HepG2 (cell line): ENCODE data around the gene NEFH. TPM values are rescaled to one million over a fixed set of nuclear protein-coding genes. Genes with fewer than 3 reads are reported as not detected.

Experiments
- ATAC-seq: fragments of 200-7000 bp; cut with Tn5 transposase; 3 replicates; pipeline ENCODE4 v1.9.1; 2020; ENCODE audit warnings: mild to moderate bottlenecking, moderate library complexity
- BruUV-seq: library from RNA; stranded (reverse); fragments of 400-500 nt; replicated peaks from 2 replicates; lab custom pipeline; 2021; lab: Mats Ljungman, UMichigan
- CTCF ChIA-PET: fragments of 300-600 bp; formaldehyde crosslinking; extraction: SDS; loops from one replicate; lab custom pipeline; 2021; ENCODE audit warnings: low total read pairs, inconsistent platforms, low intra/inter-chr PET ratio; lab: Yijun Ruan, JAX
- POLR2A ChIA-PET: fragments of 350-600 bp; sonication (Branson Sonifier 250); formaldehyde crosslinking; loops from one replicate; lab custom pipeline; 2020; ENCODE audit warnings: antibody characterized with exemption, inconsistent platforms; lab: Yijun Ruan, JAX
- DNase-seq: peaks from one replicate; pipeline ENCODE4 v3.0.0-alpha.2; 2015; ENCODE audit warnings: low spot score
- FAIRE-seq: peaks from 3 replicates; lab custom pipeline; 2011; peaks lifted over from hg19 to GRCh38; lab: Jason Lieb, UNC
- H2AFZ ChIP-seq: one replicate; pipeline ENCODE4 v1.6.1; 2011; ENCODE audit warnings: low read length, inconsistent platforms
- H3K27ac ChIP-seq: fragments of 300-600 bp; 3 replicates; pipeline ENCODE4 v1.8.0; 2011; ENCODE audit warnings: mixed run types, mild to moderate bottlenecking, mixed read lengths, low read length, inconsistent platforms; ENCODE audit not compliant: insufficient read depth; ENCODE audit errors: extremely low read length
- H3K27me3 ChIP-seq, 2 experiments: fragments of 200-600 bp in 1 of 2; 2 replicates in 1 of 2; 3 replicates in 1 of 2; pipeline versions ENCODE4 v1.6.0 to v1.8.0; 2011; ENCODE audit warnings: low read length in 2 of 2, mild to moderate bottlenecking in 2 of 2, moderate library complexity in 2 of 2, inconsistent platforms in 1 of 2; ENCODE audit not compliant: insufficient read depth in 2 of 2, control insufficient read depth in 1 of 2
- H3K36me3 ChIP-seq, 2 experiments: fragments of 200-600 bp in 1 of 2; replicated peaks in 1 of 2; 2 replicates in 1 of 2; 3 replicates in 1 of 2; pipeline versions ENCODE4 v1.5.1 to v1.8.0; 2011; ENCODE audit warnings: low read length in 2 of 2, inconsistent platforms in 1 of 2; ENCODE audit not compliant: insufficient read depth in 2 of 2, control insufficient read depth in 1 of 2
- H3K4me1 ChIP-seq: 2 replicates; pipeline ENCODE4 v1.5.1; 2012; ENCODE audit warnings: low read length, inconsistent platforms; ENCODE audit not compliant: insufficient read depth
- H3K4me2 ChIP-seq: 2 replicates; pipeline ENCODE4 v1.6.0; 2011; ENCODE audit warnings: low read depth, low read length, inconsistent platforms
- H3K4me3 ChIP-seq, 3 experiments: fragments of 200-600 bp in 1 of 3; sonication (generic), shearing (Covaris generic) in 1 of 3; replicated peaks in 1 of 3; 2 replicates each; pipeline ENCODE4 v1.5.1; 2011 to 2016; ENCODE audit warnings: low read length in 3 of 3, inconsistent platforms in 2 of 3, low read depth in 2 of 3, mild to moderate bottlenecking in 2 of 3, control low read depth in 1 of 3, mixed read lengths in 1 of 3; ENCODE audit not compliant: insufficient read depth in 1 of 3
- H3K79me2 ChIP-seq: one replicate; pipeline ENCODE4 v1.6.1; 2011; ENCODE audit warnings: low read length, inconsistent platforms; ENCODE audit not compliant: insufficient read depth
- H3K9ac ChIP-seq: 2 replicates; pipeline ENCODE4 v1.6.0; 2011; ENCODE audit warnings: mild to moderate bottlenecking, low read depth, low read length, inconsistent platforms; ENCODE audit not compliant: insufficient read depth
- H3K9me3 ChIP-seq: 2 replicates; pipeline ENCODE4 v1.5.1; 2012; ENCODE audit warnings: mild to moderate bottlenecking, low read length
- H4K20me1 ChIP-seq: 2 replicates; pipeline ENCODE4 v1.6.0; 2011; ENCODE audit warnings: inconsistent platforms, mild to moderate bottlenecking, low read length, moderate library complexity; ENCODE audit not compliant: insufficient read depth
- CREM ChIP-seq, 2 experiments: sonication (generic) in 1 of 2; formaldehyde crosslinking in 1 of 2; IDR thresholded peaks; 2 replicates each; pipeline versions ENCODE4 v1.4.0 to v1.6.1; 2016 to 2020; ENCODE audit warnings: antibody characterized with exemption in 1 of 2, mild to moderate bottlenecking in 1 of 2, missing genetic modification reagents in 1 of 2
- IKZF5 ChIP-seq: IDR thresholded peaks from 2 replicates; pipeline ENCODE4 v1.6.1; 2018; ENCODE audit warnings: missing genetic modification reagents, mild to moderate bottlenecking, missing compliant biosample characterization
- IRX3 ChIP-seq: sonication (generic); formaldehyde crosslinking; IDR thresholded peaks from 2 replicates; pipeline ENCODE4 v1.8.1; 2023; ENCODE audit warnings: mild to moderate bottlenecking, low read depth, missing genetic modification reagents, borderline replicate concordance
- KDM5A ChIP-seq: fragments of 200-600 bp; sonication (generic); IDR thresholded peaks from 2 replicates; pipeline ENCODE4 v1.7.0; 2018; ENCODE audit warnings: antibody characterized with exemption, mild to moderate bottlenecking, low read length, borderline replicate concordance
- KLF12 ChIP-seq: sonication (generic); formaldehyde crosslinking; IDR thresholded peaks from 2 replicates; pipeline ENCODE4 v1.4.0; 2020; ENCODE audit warnings: missing genetic modification reagents, borderline replicate concordance
- NFKB2 ChIP-seq: sonication (generic); formaldehyde crosslinking; IDR thresholded peaks from 2 replicates; pipeline ENCODE4 v1.4.0; 2020; ENCODE audit warnings: missing genetic modification reagents, borderline replicate concordance
- POLR2G ChIP-seq: fragments of 200-400 bp; formaldehyde crosslinking; IDR thresholded peaks from 2 replicates; pipeline ENCODE4 v1.6.1; 2018; ENCODE audit warnings: mild to moderate bottlenecking, low read depth, low read length, moderate library complexity
- SOX13 ChIP-seq, 3 experiments: fragments of 450-650 bp in 1 of 3; sonication (generic) in 1 of 3; formaldehyde crosslinking in 1 of 3; IDR thresholded peaks in 2 of 3; conservative IDR thresholded peaks in 1 of 3; 2 replicates each; pipeline versions ENCODE4 v1.5.0 to v1.6.1; 2016 to 2020; ENCODE audit warnings: antibody characterized with exemption in 1 of 3, mild to moderate bottlenecking in 1 of 3, missing compliant biosample characterization in 1 of 3, missing genetic modification reagents in 1 of 3, moderate library complexity in 1 of 3
- WIZ ChIP-seq: sonication (generic); formaldehyde crosslinking; IDR thresholded peaks from 2 replicates; pipeline ENCODE4 v1.5.1; 2020; ENCODE audit warnings: mild to moderate bottlenecking, missing genetic modification reagents
- YEATS4 ChIP-seq: sonication (generic); formaldehyde crosslinking; IDR thresholded peaks from 2 replicates; pipeline ENCODE4 v1.4.0; 2020; ENCODE audit warnings: missing genetic modification reagents, borderline replicate concordance
- ZC3H13 ChIP-seq: sonication (generic); formaldehyde crosslinking; IDR thresholded peaks from 2 replicates; pipeline ENCODE4 v1.8.1; 2023; ENCODE audit warnings: mild to moderate bottlenecking, missing genetic modification reagents, moderate library complexity
- ZNF24 ChIP-seq: fragments of 450-650 bp; IDR thresholded peaks from 2 replicates; pipeline ENCODE4 v1.6.1; 2017; ENCODE audit warnings: antibody characterized with exemption, mild to moderate bottlenecking
- ZNF260 ChIP-seq: sonication (generic); formaldehyde crosslinking; IDR thresholded peaks from 2 replicates; pipeline ENCODE4 v1.4.0; 2020; ENCODE audit warnings: missing genetic modification reagents, low read depth, mild to moderate bottlenecking, borderline replicate concordance
- ZNF326 ChIP-seq: sonication (generic); formaldehyde crosslinking; IDR thresholded peaks from 2 replicates; pipeline ENCODE4 v1.4.0; 2020; ENCODE audit warnings: missing genetic modification reagents, borderline replicate concordance
- ZNF331 ChIP-seq: sonication (generic); formaldehyde crosslinking; IDR thresholded peaks from 2 replicates; pipeline ENCODE4 v1.4.0; 2020; ENCODE audit warnings: missing genetic modification reagents
- ZNF563 ChIP-seq: sonication (generic); formaldehyde crosslinking; IDR thresholded peaks from 2 replicates; pipeline ENCODE4 v1.8.0; 2022; ENCODE audit warnings: mild to moderate bottlenecking, moderate library complexity, missing genetic modification reagents
- ZNF672 ChIP-seq: sonication (generic); formaldehyde crosslinking; IDR thresholded peaks from 2 replicates; pipeline ENCODE4 v1.8.1; 2022; ENCODE audit warnings: missing genetic modification reagents
- ZNF720 ChIP-seq: sonication (generic); formaldehyde crosslinking; IDR thresholded peaks from 2 replicates; pipeline ENCODE4 v1.4.0; 2020; ENCODE audit warnings: missing genetic modification reagents
- whole genome bisulfite sequencing: methylation state at CpG from one replicate; pipeline ENCODE4 v1.1.6; 2017; ENCODE audit warnings: low lambda C conversion rate; 5-methylcytosine and 5-hydroxymethylcytosine counted together
- in situ Hi-C: cut with HindIII; loops from 2 replicates; pipeline ENCODE4 v1.10.0; 2017; ENCODE audit warnings: low pct_unique_long_range_greater_than_20kb; ENCODE audit not compliant: extremely low pct_ligation_motif_present
- intact Hi-C: fragments of 100-400 bp; cut with micrococcal nuclease; formaldehyde crosslinking; loops from one replicate; pipeline ENCODE4 v1.10.0; 2022; ENCODE audit not compliant: unreplicated experiment
- polyA plus RNA-seq, 8 experiments: library from polyadenylated mRNA; depleted of rRNA in 3 of 8; stranded (reverse) in 7 of 8; unstranded in 1 of 8; fragments of >200 nt; fragmentation: Illumina TruSeq in 4 of 8; extraction: Trizol in 4 of 8; gene quantifications; 2 replicates each; pipeline versions ENCODE4 v1.2.1 to v1.2.3, GENCODE V29; 2011 to 2016; ENCODE audit warnings: low read depth in 4 of 8, missing spikeins in 1 of 8, mixed read lengths in 1 of 8; ENCODE audit not compliant: insufficient read depth in 1 of 8
- total RNA-seq, 5 experiments: library from RNA; depleted of rRNA; stranded (reverse); fragments of >200 nt; fragmentation: Illumina TruSeq; extraction: Trizol; gene quantifications; 2 replicates each; pipeline ENCODE4 v1.2.3, GENCODE V29; 2016; ENCODE audit warnings: low read depth in 1 of 5
- TF ChIP-seq, protein P1 (sequence below): sonication (generic); formaldehyde crosslinking; IDR thresholded peaks from 2 replicates; pipeline ENCODE4 v1.9.0; 2021; ENCODE audit warnings: missing genetic modification reagents, mild to moderate bottlenecking, borderline replicate concordance

NEFH gene
- total and polyA plus RNA-seq, 2 of the 13 experiments (the other 11 are each of a cell fraction or from before 2014, with no cell fraction given), result not detected

DNA sequence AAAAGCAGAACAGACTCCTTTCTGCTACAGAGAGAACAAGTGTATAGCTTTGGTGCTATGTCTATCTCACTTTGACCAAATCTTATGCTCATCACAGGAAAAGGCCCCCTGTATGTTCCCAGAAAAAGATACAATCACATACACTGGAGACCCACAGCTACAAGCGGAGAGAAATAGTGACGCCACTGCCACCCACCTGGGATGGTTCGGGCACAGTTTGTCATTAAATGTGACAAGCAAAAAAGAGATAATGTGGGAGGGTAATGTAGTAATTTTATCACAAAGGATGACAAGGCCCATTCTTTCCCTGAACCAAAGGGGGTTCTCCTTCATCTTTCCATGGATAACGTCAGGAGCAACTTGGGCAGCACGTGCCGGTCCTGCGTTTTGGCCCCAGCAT lies 41.5 kb downstream of the NEFH start (continued):
- no peak for TF ChIP-seq ZC3H13
- TF ChIP-seq ZNF720 (CRISPR knock-in tag), result no peak
- no peak for TF ChIP-seq ZNF326
- TF ChIP-seq NFKB2 (CRISPR knock-in tag), result no peak
- TF ChIP-seq CREM (IDR thresholded peaks at IDR 0.05), result no peak
- no peak for TF ChIP-seq CREM (CRISPR knock-in tag; IDR thresholded peaks at IDR 0.05)
- TF ChIP-seq ZNF260, result no peak

- 100% methylated on average over 2 of the region's 2 CpGs for WGBS
- ATAC-seq, result no peak
These were observed 43.7 kb downstream of the NEFH start for GRCh38 chr22:29523761-29524160.

More at GRCh38 chr22:29523761-29524160, 43.7 kb downstream of the NEFH start:
- in situ Hi-C loops, result no loop called here
- Histone ChIP-seq H3K9ac (no peak overlapping the region), H3K27ac (no peak overlapping the region), H4K20me1 (no peaks in the 10 kb centered on the region), H3K9me3 (no peaks in the 10 kb centered on the region), H3K36me3 (peaks cover 28 to 82% of the 10 kb centered on the region in 2 experiments), H2AFZ (no peak overlapping the region), H3K79me2 (no peaks in the 10 kb centered on the region), H3K27me3 (no peaks in the 10 kb centered on the region), H3K4me2 (no peak overlapping the region), H3K4me1 (no peaks in the 10 kb centered on the region), H3K4me3 (no peak overlapping the region)
- intact Hi-C loops, result loop anchor here (1.0 kb wide), 2 partner anchors 53 to 128 kb away; no protein-coding TSS in a partner anchor
- POLR2A ChIA-PET, result no interaction called here
- no peak for DNase-seq
- CTCF ChIA-PET, result interaction anchor here (2.5 kb wide), 1 partner anchor 129 kb away, joined by 13 read pairs; no protein-coding TSS in a partner anchor
- BruUV-seq, result no TSS peak
- no peak for FAIRE-seq
- TF ChIP-seq ZNF24 (no peak), SOX13 (IDR thresholded peaks at IDR 0.05) (no peak), SOX13 (CRISPR knock-in tag; conservative IDR thresholded peaks at IDR 0.05 in 1 of 2, IDR thresholded peaks at IDR 0.05 in 1 of 2) (no peak), IRX3 (CRISPR knock-in tag) (no peak), IKZF5 (CRISPR knock-in tag) (no peak), ZNF331 (CRISPR knock-in tag) (no peak), KLF12 (CRISPR knock-in tag) (no peak), WIZ (no peak), YEATS4 (CRISPR knock-in tag) (no peak), KDM5A (no peak), POLR2G (no peak), ZNF672 (CRISPR knock-in tag) (no peak), ZNF563 (CRISPR knock-in tag) (no peak)
- TF ChIP-seq, protein P1, sequence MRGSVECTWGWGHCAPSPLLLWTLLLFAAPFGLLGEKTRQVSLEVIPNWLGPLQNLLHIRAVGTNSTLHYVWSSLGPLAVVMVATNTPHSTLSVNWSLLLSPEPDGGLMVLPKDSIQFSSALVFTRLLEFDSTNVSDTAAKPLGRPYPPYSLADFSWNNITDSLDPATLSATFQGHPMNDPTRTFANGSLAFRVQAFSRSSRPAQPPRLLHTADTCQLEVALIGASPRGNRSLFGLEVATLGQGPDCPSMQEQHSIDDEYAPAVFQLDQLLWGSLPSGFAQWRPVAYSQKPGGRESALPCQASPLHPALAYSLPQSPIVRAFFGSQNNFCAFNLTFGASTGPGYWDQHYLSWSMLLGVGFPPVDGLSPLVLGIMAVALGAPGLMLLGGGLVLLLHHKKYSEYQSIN (CRISPR knock-in tag), result no peak
